Activated CD8-positive, alpha-beta memory T cell treated with anti-CD3 and anti-CD28 coated beads for 4 hours (primary cell): ENCODE results near the gene RNF112.

Source experiments
- DNase-seq, 2 donors: peaks; one replicate each; pipeline ENCODE4 v3.0.0-alpha.2; 2020; ENCODE audit warnings: low read depth in 2 of 2

RNF112 gene

GRCh38 chr17:19374136-19374535 lies 36.9 kb upstream of the RNF112 start:
- DNase-seq: no peak

- DNase-seq: no peak
Observed at GRCh38 chr17:19375732-19376131, 35.3 kb upstream of the RNF112 start.

GRCh38 chr17:19376811-19377210 lies 34.2 kb upstream of the RNF112 start:
- no peak for DNase-seq

- peak; percentile 80 to 89 for DNase-seq
Observed at GRCh38 chr17:19377602-19378415, 33.2 kb upstream of the RNF112 start.

GRCh38 chr17:19378416-19379360 lies 32.3 kb upstream of the RNF112 start, which contains the start of gene MAPK7:
TSS of gene MAPK7 (plus strand) at chr17:19378498. CDS start at chr17:19378901, 403 bp downstream.
- DNase-seq: no peak

- no peak for DNase-seq
Observed at GRCh38 chr17:19379361-19380065, 31.5 kb upstream of the RNF112 start.

- DNase-seq: no peak
Observed at GRCh38 chr17:19380481-19381301, 30.3 kb upstream of the RNF112 start.

GRCh38 chr17:19381361-19381740 lies 29.7 kb upstream of the RNF112 start:
- DNase-seq: no peak

GRCh38 chr17:19381741-19382444 lies 29.1 kb upstream of the RNF112 start:
- DNase-seq: no peak

GRCh38 chr17:19382531-19383444 lies 28.2 kb upstream of the RNF112 start:
- DNase-seq: no peak

- DNase-seq: no peak
Observed at GRCh38 chr17:19383681-19384470, 27.2 kb upstream of the RNF112 start.

GRCh38 chr17:19384723-19385391 lies 26.2 kb upstream of the RNF112 start:
- no peak for DNase-seq

- no peak for DNase-seq
Observed at GRCh38 chr17:19385521-19385983, 25.5 kb upstream of the RNF112 start.

GRCh38 chr17:19386051-19386929 lies 24.7 kb upstream of the RNF112 start:
- no peak for DNase-seq

- no peak for DNase-seq
Observed at GRCh38 chr17:19386974-19387920, 23.8 kb upstream of the RNF112 start, which contains the start of gene MFAP4. TSS of gene MFAP4 (minus strand) at chr17:19387190. CDS start at chr17:19387155, 35 bp downstream.
